CD4-positive, alpha-beta memory T cell (primary cell): ENCODE data around the gene AGER. TPM values are rescaled to one million over a fixed set of nuclear protein-coding genes. Genes with fewer than 3 reads are reported as not detected.

Source experiments
- CTCF ChIA-PET: fragments of 350-600 bp; sonication (Branson Sonifier 250); formaldehyde crosslinking; loops from one replicate; lab custom pipeline; 2021; ENCODE audit warnings: inconsistent platforms; ENCODE audit not compliant: partially characterized antibody; lab: Charles Lee
- POLR2A ChIA-PET: fragments of 350-600 bp; sonication (Branson Sonifier 250); formaldehyde crosslinking; loops from one replicate; lab custom pipeline; 2021; ENCODE audit not compliant: partially characterized antibody; lab: Charles Lee
- DNase-seq, 5 donors: peaks; one replicate each; pipeline versions ENCODE4 v3.0.0 to v3.0.0-alpha.2; 2020 to 2022; ENCODE audit warnings: mixed read lengths in 1 of 5
- H3K27ac ChIP-seq: one replicate; pipeline ENCODE4 v1.7.0; 2013; ENCODE audit warnings: low read depth, low read length
- H3K27me3 ChIP-seq: 2 replicates; pipeline ENCODE4 v1.7.0; 2013; ENCODE audit warnings: mild to moderate bottlenecking, low read length, moderate library complexity; ENCODE audit not compliant: insufficient read depth
- H3K36me3 ChIP-seq: 2 replicates; pipeline ENCODE4 v1.7.0; 2013; ENCODE audit warnings: mild to moderate bottlenecking, low read length, moderate library complexity; ENCODE audit not compliant: insufficient read depth
- H3K4me1 ChIP-seq: 2 replicates; pipeline ENCODE4 v1.7.0; 2013; ENCODE audit warnings: mild to moderate bottlenecking, low read length, moderate library complexity; ENCODE audit not compliant: insufficient read depth
- H3K4me3 ChIP-seq, 2 donors: one replicate each; pipeline ENCODE4 v1.7.0; 2013; ENCODE audit warnings: low read length in 2 of 2, mild to moderate bottlenecking in 1 of 2
- H3K9me3 ChIP-seq, 2 donors: one replicate each; pipeline ENCODE4 v1.7.0; 2013; ENCODE audit warnings: low read length in 2 of 2, control low read depth in 1 of 2; ENCODE audit not compliant: control insufficient read depth in 1 of 2
- H3K27ac Mint-ChIP-seq, 7 donors: one replicate each; pipeline ENCODE4 v1.8.0; 2020 to 2021; ENCODE audit warnings: mixed read lengths in 7 of 7, mild to moderate bottlenecking in 6 of 7, inconsistent platforms in 3 of 7, moderate library complexity in 3 of 7
- H3K27me3 Mint-ChIP-seq, 2 donors: one replicate each; pipeline ENCODE4 v1.8.0; 2020 to 2021; ENCODE audit warnings: mixed read lengths in 2 of 2
- H3K36me3 Mint-ChIP-seq, 2 donors: one replicate each; pipeline ENCODE4 v1.8.0; 2020 to 2021; ENCODE audit warnings: mixed read lengths in 2 of 2, inconsistent platforms in 1 of 2, mild to moderate bottlenecking in 1 of 2
- H3K4me1 Mint-ChIP-seq, 4 donors: one replicate each; pipeline ENCODE4 v1.8.0; 2020 to 2021; ENCODE audit warnings: mixed read lengths in 4 of 4, mild to moderate bottlenecking in 1 of 4
- H3K4me3 Mint-ChIP-seq, 8 donors: one replicate each; pipeline ENCODE4 v1.8.0; 2020 to 2021; ENCODE audit warnings: mixed read lengths in 8 of 8, mild to moderate bottlenecking in 7 of 8, moderate library complexity in 6 of 8, inconsistent platforms in 3 of 8
- H3K9me3 Mint-ChIP-seq, 8 donors: one replicate each; pipeline ENCODE4 v1.8.0; 2020 to 2021; ENCODE audit warnings: mixed read lengths in 8 of 8, mild to moderate bottlenecking in 5 of 8, inconsistent platforms in 3 of 8, moderate library complexity in 1 of 8
- intact Hi-C: fragments of 100-400 bp; cut with micrococcal nuclease; formaldehyde crosslinking; loops from one replicate; pipeline ENCODE4 v1.15.1; 2023
- polyA plus RNA-seq, 2 donors: library from polyadenylated mRNA; unstranded; fragments of 300-500 nt; fragmentation: Illumina TruSeq; gene quantifications; one replicate each; pipeline ENCODE4 v1.2.3, GENCODE V29; 2021
- total RNA-seq, 2 experiments: library from RNA; stranded (reverse); gene quantifications; one replicate each; pipeline ENCODE4 v1.2.3, GENCODE V29; 2021

Gene AGER
- total and polyA plus RNA-seq, 4 experiments from 2014 or later, result 0.62 to 77.3 (median 74.8) TPM; not detected in 1

GRCh38 chr6:32218167-32218566, 34.1 kb upstream of the AGER start:
- H3K4me3 Mint-ChIP-seq, result no peak overlapping the region
- H3K4me1 Mint-ChIP-seq, result peaks cover 0 to 6% (median 4%) of the 10 kb centered on the region in 4 donors
- no peaks in the 10 kb centered on the region for H3K27me3 ChIP-seq
- intact Hi-C loops, result no loop called here
- ChIA-PET CTCF (interaction anchor here (0.8 kb wide), 1 partner anchor 36 kb away, joined by 3 read pairs; no protein-coding TSS in a partner anchor), POLR2A (no interaction called here)
- H3K27ac ChIP-seq, result no peak overlapping the region
- DNase-seq, result no peak
- no peak overlapping the region for H3K4me3 ChIP-seq
- H3K4me1 ChIP-seq, result no peaks in the 10 kb centered on the region
- no peaks in the 10 kb centered on the region for H3K9me3 Mint-ChIP-seq
- H3K9me3 ChIP-seq, result no peaks in the 10 kb centered on the region
- no peak overlapping the region for H3K27ac Mint-ChIP-seq
- no peaks in the 10 kb centered on the region for H3K36me3 Mint-ChIP-seq
- no peaks in the 10 kb centered on the region for H3K36me3 ChIP-seq
- H3K27me3 Mint-ChIP-seq, result no peaks in the 10 kb centered on the region

GRCh38 chr6:32216998-32217397, 32.9 kb upstream of the AGER start:
- no peak overlapping the region for H3K4me3 Mint-ChIP-seq
- H3K9me3 Mint-ChIP-seq, result no peaks in the 10 kb centered on the region
- H3K36me3 ChIP-seq, result no peaks in the 10 kb centered on the region
- ChIA-PET CTCF (no interaction called here), POLR2A (interaction anchor here (0.6 kb wide), 1 partner anchor 20 kb away, joined by 3 read pairs; no protein-coding TSS in a partner anchor)
- intact Hi-C loops, result no loop called here
- no peaks in the 10 kb centered on the region for H3K4me1 ChIP-seq
- DNase-seq, result no peak
- H3K27me3 Mint-ChIP-seq, result no peaks in the 10 kb centered on the region
- peak overlapping the region in 1 of 7 donors; percentile 74 for H3K27ac Mint-ChIP-seq
- peaks cover 0 to 6% (median 0%) of the 10 kb centered on the region in 4 donors for H3K4me1 Mint-ChIP-seq
- H3K4me3 ChIP-seq, result no peak overlapping the region
- no peak overlapping the region for H3K27ac ChIP-seq
- no peaks in the 10 kb centered on the region for H3K36me3 Mint-ChIP-seq
- H3K27me3 ChIP-seq, result no peaks in the 10 kb centered on the region
- H3K9me3 ChIP-seq, result no peaks in the 10 kb centered on the region

- Histone ChIP-seq H3K4me3 (no peak overlapping the region), H3K4me1 (no peaks in the 10 kb centered on the region), H3K27me3 (no peaks in the 10 kb centered on the region), H3K27ac (no peak overlapping the region), H3K9me3 (no peaks in the 10 kb centered on the region), H3K36me3 (no peaks in the 10 kb centered on the region)
- Mint-ChIP-seq H3K27me3 (no peaks in the 10 kb centered on the region), H3K4me3 (no peak overlapping the region), H3K36me3 (no peaks in the 10 kb centered on the region), H3K4me1 (peaks cover 0 to 6% (median 0%) of the 10 kb centered on the region in 4 donors), H3K9me3 (no peaks in the 10 kb centered on the region), H3K27ac (peak overlapping the region in 1 of 7 donors; percentile 74)
- POLR2A ChIA-PET, result no interaction called here
- DNase-seq, result no peak
- intact Hi-C loops, result no loop called here
- CTCF ChIA-PET, result interaction anchor here (0.7 kb wide), 1 partner anchor 333 kb away, joined by 3 read pairs; no protein-coding TSS in a partner anchor
Measured at GRCh38 chr6:32216285-32216684, 32.2 kb upstream of the AGER start.

GRCh38 chr6:32215617-32216016, 31.6 kb upstream of the AGER start:
- Mint-ChIP-seq H3K27ac (peak overlapping the region in 2 of 7 donors; percentile 43 to 59), H3K36me3 (no peaks in the 10 kb centered on the region), H3K4me3 (no peak overlapping the region), H3K27me3 (no peaks in the 10 kb centered on the region), H3K4me1 (peaks cover 0 to 6% (median 0%) of the 10 kb centered on the region in 4 donors), H3K9me3 (no peaks in the 10 kb centered on the region)
- intact Hi-C loops, result no loop called here
- Histone ChIP-seq H3K4me3 (no peak overlapping the region), H3K27me3 (no peaks in the 10 kb centered on the region), H3K9me3 (no peaks in the 10 kb centered on the region), H3K36me3 (no peaks in the 10 kb centered on the region), H3K27ac (no peak overlapping the region), H3K4me1 (no peaks in the 10 kb centered on the region)
- POLR2A ChIA-PET, result no interaction called here
- no peak for DNase-seq
- CTCF ChIA-PET, result interaction anchor here (0.7 kb wide), 1 partner anchor 332 kb away, joined by 3 read pairs; no protein-coding TSS in a partner anchor

DNA sequence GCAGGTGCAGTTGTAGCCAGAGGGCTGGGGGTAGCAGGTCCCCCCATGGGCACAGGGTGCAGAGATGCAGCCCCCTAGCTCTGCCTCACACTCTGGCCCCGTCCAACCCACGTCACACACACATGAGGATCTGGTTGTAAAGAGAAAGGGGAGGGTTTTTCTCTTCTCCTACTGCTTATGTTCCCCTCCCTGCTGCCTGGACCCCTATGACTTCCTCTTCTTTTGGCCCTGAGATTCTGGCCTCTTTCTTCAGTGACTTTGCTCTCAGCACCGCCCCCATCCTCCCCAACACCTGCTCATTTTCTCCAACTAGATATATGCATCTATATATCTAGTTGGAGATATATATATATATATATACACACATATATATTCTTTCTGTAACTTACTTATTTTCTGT, 30.1 kb upstream of the AGER start:
- Mint-ChIP-seq H3K4me3 (no peak overlapping the region), H3K27ac (peak overlapping the region in 1 of 7 donors; percentile 89), H3K9me3 (no peaks in the 10 kb centered on the region), H3K4me1 (peaks cover 0 to 6% (median 0%) of the 10 kb centered on the region in 4 donors), H3K27me3 (no peaks in the 10 kb centered on the region), H3K36me3 (no peaks in the 10 kb centered on the region)
- Histone ChIP-seq H3K4me3 (no peak overlapping the region), H3K4me1 (no peaks in the 10 kb centered on the region), H3K9me3 (no peaks in the 10 kb centered on the region), H3K27ac (no peak overlapping the region), H3K36me3 (no peaks in the 10 kb centered on the region), H3K27me3 (no peaks in the 10 kb centered on the region)
- no peak for DNase-seq
- ChIA-PET POLR2A (no interaction called here), CTCF (interaction anchor here (0.6 kb wide), 1 partner anchor 172 kb away, joined by 3 read pairs; no protein-coding TSS in a partner anchor)
- intact Hi-C loops, result no loop called here

DNA sequence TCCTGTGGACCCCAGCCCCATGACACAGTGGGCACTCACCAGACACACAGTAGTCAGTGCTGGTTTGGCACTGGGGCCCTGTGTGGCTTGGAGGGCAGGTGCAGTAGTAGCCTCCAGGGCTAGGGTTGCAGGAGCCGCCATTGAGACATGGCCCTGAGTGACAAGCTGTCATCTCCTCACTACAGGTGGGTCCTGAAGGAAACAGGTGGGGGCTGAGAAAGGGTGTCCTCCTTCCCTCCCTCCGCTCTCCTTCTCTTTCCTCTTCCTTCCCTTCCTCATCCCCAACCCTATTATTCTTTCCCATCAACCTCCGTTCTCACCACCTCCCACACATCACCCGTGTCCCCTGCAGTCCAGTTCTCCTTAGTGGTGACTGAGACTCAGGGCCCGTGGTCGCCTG, 29.6 kb upstream of the AGER start:
- DNase-seq, result no peak
- Histone ChIP-seq H3K9me3 (no peaks in the 10 kb centered on the region), H3K4me3 (no peak overlapping the region), H3K27ac (no peak overlapping the region), H3K27me3 (no peaks in the 10 kb centered on the region), H3K4me1 (no peaks in the 10 kb centered on the region), H3K36me3 (no peaks in the 10 kb centered on the region)
- CTCF ChIA-PET, result no interaction called here
- no peaks in the 10 kb centered on the region for H3K27me3 Mint-ChIP-seq
- H3K4me3 Mint-ChIP-seq, result no peak overlapping the region
- peaks cover 0 to 6% (median 0%) of the 10 kb centered on the region in 4 donors for H3K4me1 Mint-ChIP-seq
- H3K36me3 Mint-ChIP-seq, result no peaks in the 10 kb centered on the region
- POLR2A ChIA-PET, result interaction anchor here (1.4 kb wide), 1 partner anchor 18 kb away, joined by 3 read pairs; no protein-coding TSS in a partner anchor
- peak overlapping the region in 1 of 7 donors; percentile 6 for H3K27ac Mint-ChIP-seq
- intact Hi-C loops, result no loop called here
- no peaks in the 10 kb centered on the region for H3K9me3 Mint-ChIP-seq

- Histone ChIP-seq H3K9me3 (no peaks in the 10 kb centered on the region), H3K4me1 (no peaks in the 10 kb centered on the region), H3K27me3 (no peaks in the 10 kb centered on the region), H3K27ac (no peak overlapping the region), H3K4me3 (no peak overlapping the region), H3K36me3 (no peaks in the 10 kb centered on the region)
- DNase-seq, result no peak
- intact Hi-C loops, result no loop called here
- H3K4me3 Mint-ChIP-seq, result no peak overlapping the region
- no peaks in the 10 kb centered on the region for H3K9me3 Mint-ChIP-seq
- peaks cover 0 to 6% (median 0%) of the 10 kb centered on the region in 4 donors for H3K4me1 Mint-ChIP-seq
- no peaks in the 10 kb centered on the region for H3K36me3 Mint-ChIP-seq
- POLR2A ChIA-PET, result interaction anchor here (1.4 kb wide), 1 partner anchor 17 kb away, joined by 3 read pairs; no protein-coding TSS in a partner anchor
- peak overlapping the region in 4 of 7 donors; percentile 23 to 52 (median 37) for H3K27ac Mint-ChIP-seq
- no peaks in the 10 kb centered on the region for H3K27me3 Mint-ChIP-seq
- CTCF ChIA-PET, result no interaction called here
Measured at GRCh38 chr6:32212076-32212760, 28.2 kb upstream of the AGER start.
